Stomach (tissue), 4 donors: ENCODE data around the gene AXL.
A peak's percentile ranks its signal among the peaks of the same experiment; 100 is the strongest.

ENCODE experiments used
- CTCF ChIP-seq, 7 experiments: fragments of 450-650 bp in 4 of 7; fragments of 200-600 bp in 3 of 7; sonication (generic) in 3 of 7; IDR thresholded peaks; one replicate each; pipeline ENCODE4 v1.5.1; 2016 to 2019; ENCODE audit warnings: antibody characterized with exemption in 7 of 7, control low read depth in 2 of 7, mild to moderate bottlenecking in 1 of 7
- POLR2A ChIP-seq, 4 donors: fragments of 450-650 bp; IDR thresholded peaks; one replicate each; pipeline ENCODE4 v1.6.1; 2016; ENCODE audit warnings: antibody characterized with exemption in 4 of 4, control low read depth in 2 of 4, mild to moderate bottlenecking in 1 of 4, moderate library complexity in 1 of 4
- POLR2AphosphoS5 ChIP-seq, 3 donors: sonication (generic); formaldehyde crosslinking; IDR thresholded peaks; one replicate each; pipeline ENCODE4 v1.6.1; 2016; ENCODE audit warnings: antibody characterized with exemption in 3 of 3

- TF ChIP-seq POLR2AphosphoS5 (IDR thresholded peaks at IDR 0.05) = peak in 2 of 3 donors; percentile 21 to 43
- no peak for TF ChIP-seq POLR2A (IDR thresholded peaks at IDR 0.05)
- no peak for TF ChIP-seq CTCF (IDR thresholded peaks at IDR 0.05)
Measured at GRCh38 chr19:41299046-41299754, 80.2 kb downstream of the AXL start.
